ENCODE measurements around the gene TBL1X. TPM values are rescaled to one million over a fixed set of nuclear protein-coding genes. Genes with fewer than 3 reads are reported as not detected.

Gene TBL1X
- polyA plus RNA-seq, 4 donors = 0.89 to 9.6 (median 3.9) TPM

GRCh38 chrX:9643807-9644206, 178.9 kb downstream of the TBL1X start:
- DNase-seq (no peak), FAIRE-seq (no peak)
- Histone ChIP-seq H3K9me3 (ENCODE audit: control insufficient read depth in 2 of 2, insufficient read depth in 1 of 2, low read depth in 1 of 2, low read length in 1 of 2) (no peaks in the 10 kb centered on the region), H3K27me3 (ENCODE audit: control insufficient read depth in 3 of 3, insufficient read depth in 3 of 3, low read length in 3 of 3) (no peaks in the 10 kb centered on the region), H3K36me3 (ENCODE audit: control insufficient read depth in 3 of 3, insufficient read depth in 2 of 3, low read depth in 1 of 3, low read length in 3 of 3) (peaks cover 0 to 2% (median 0%) of the 10 kb centered on the region in 3 donors), H3K4me3 (ENCODE audit: low read depth in 1 of 3, low read length in 3 of 3) (no peak overlapping the region), H3K4me1 (ENCODE audit: control insufficient read depth in 3 of 3, insufficient read depth in 2 of 3, low read depth in 1 of 3, low read length in 2 of 3) (peaks cover 0 to 4% (median 0%) of the 10 kb centered on the region in 3 donors), H3K27ac (ENCODE audit: low read depth in 1 of 3, low read length in 2 of 3) (no peak overlapping the region)
- WGBS, 3 donors = 84 to 89% (median 85%) methylated on average over 4 of the region's 4 CpGs

DNA sequence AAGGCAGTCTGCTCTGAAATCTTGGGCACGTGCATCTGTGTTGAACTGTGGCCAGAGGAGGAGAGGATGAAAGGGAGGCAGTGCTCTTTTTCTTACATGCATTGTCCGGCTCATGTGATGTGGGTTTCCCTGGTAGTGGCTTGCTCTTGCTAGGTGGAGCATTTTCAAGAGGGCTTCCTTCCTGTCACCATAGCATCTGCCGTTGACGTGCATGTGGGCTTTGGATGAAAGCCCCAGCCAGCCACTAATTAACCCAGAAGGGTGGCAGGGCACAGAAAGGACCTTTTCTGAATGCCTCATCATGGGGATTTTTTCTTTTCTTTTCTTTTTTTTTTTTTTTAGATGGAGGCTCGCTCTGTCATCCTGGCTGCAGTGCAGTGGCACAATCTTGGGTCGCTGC, 179.5 kb downstream of the TBL1X start:
- H3K36me3 ChIP-seq (ENCODE audit: control insufficient read depth in 3 of 3, insufficient read depth in 2 of 3, low read depth in 1 of 3, low read length in 3 of 3) = peaks cover 0 to 2% (median 0%) of the 10 kb centered on the region in 3 donors
- no peak for DNase-seq
- H3K27ac ChIP-seq (ENCODE audit: low read depth in 1 of 3, low read length in 2 of 3) = no peak overlapping the region
- FAIRE-seq = no peak
- no peaks in the 10 kb centered on the region for H3K9me3 ChIP-seq (ENCODE audit: control insufficient read depth in 2 of 2, insufficient read depth in 1 of 2, low read depth in 1 of 2, low read length in 1 of 2)
- peaks cover 0 to 4% (median 0%) of the 10 kb centered on the region in 3 donors for H3K4me1 ChIP-seq (ENCODE audit: control insufficient read depth in 3 of 3, insufficient read depth in 2 of 3, low read depth in 1 of 3, low read length in 2 of 3)
- no peaks in the 10 kb centered on the region for H3K27me3 ChIP-seq (ENCODE audit: control insufficient read depth in 3 of 3, insufficient read depth in 3 of 3, low read length in 3 of 3)
- no peak overlapping the region for H3K4me3 ChIP-seq (ENCODE audit: low read depth in 1 of 3, low read length in 3 of 3)
- WGBS, 3 donors = 50 to 73% (median 67%) methylated on average over 6 of the region's 6 CpGs

GRCh38 chrX:9646471-9647224, 181.8 kb downstream of the TBL1X start:
- Histone ChIP-seq H3K4me3 (ENCODE audit: low read depth in 1 of 3, low read length in 3 of 3) (no peak overlapping the region), H3K27me3 (ENCODE audit: control insufficient read depth in 3 of 3, insufficient read depth in 3 of 3, low read length in 3 of 3) (no peaks in the 10 kb centered on the region), H3K27ac (ENCODE audit: low read depth in 1 of 3, low read length in 2 of 3) (no peak overlapping the region), H3K9me3 (ENCODE audit: control insufficient read depth in 2 of 2, insufficient read depth in 1 of 2, low read depth in 1 of 2, low read length in 1 of 2) (no peaks in the 10 kb centered on the region), H3K36me3 (ENCODE audit: control insufficient read depth in 3 of 3, insufficient read depth in 2 of 3, low read depth in 1 of 3, low read length in 3 of 3) (peaks cover 0 to 2% (median 0%) of the 10 kb centered on the region in 3 donors), H3K4me1 (ENCODE audit: control insufficient read depth in 3 of 3, insufficient read depth in 2 of 3, low read depth in 1 of 3, low read length in 2 of 3) (peaks cover 0 to 4% (median 0%) of the 10 kb centered on the region in 3 donors)
- WGBS, 3 donors = 76 to 82% (median 78%) methylated on average over 10 to 12 of the region's 12 CpGs
- DNase-seq (no peak), FAIRE-seq (no peak)

DNA sequence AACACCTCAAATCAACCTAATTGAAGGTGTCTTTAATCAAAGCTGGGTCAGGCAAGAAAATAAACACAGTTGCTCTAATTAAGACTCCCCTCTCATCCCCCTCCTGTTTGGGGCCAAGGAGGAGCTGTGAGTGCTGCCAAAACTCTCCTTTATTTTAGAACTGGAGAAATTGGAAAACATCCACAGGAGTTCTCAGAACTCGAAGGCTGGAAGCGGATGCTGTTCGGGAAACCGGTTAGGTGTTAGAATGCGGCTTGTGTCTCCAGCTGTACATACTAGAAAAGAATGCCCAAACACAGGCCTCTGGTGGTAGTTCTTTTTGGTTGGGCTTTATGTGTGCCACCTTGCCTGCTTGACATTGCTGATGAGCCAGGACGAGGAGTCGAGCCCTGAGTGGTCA, 182.6 kb downstream of the TBL1X start:
- H3K27ac ChIP-seq (ENCODE audit: low read depth in 1 of 3, low read length in 2 of 3) = no peak overlapping the region
- DNase-seq = no peak
- H3K4me1 ChIP-seq (ENCODE audit: control insufficient read depth in 3 of 3, insufficient read depth in 2 of 3, low read depth in 1 of 3, low read length in 2 of 3) = peaks cover 0 to 4% (median 0%) of the 10 kb centered on the region in 3 donors
- H3K36me3 ChIP-seq (ENCODE audit: control insufficient read depth in 3 of 3, insufficient read depth in 2 of 3, low read depth in 1 of 3, low read length in 3 of 3) = peaks cover 0 to 2% (median 0%) of the 10 kb centered on the region in 3 donors
- no peak overlapping the region for H3K4me3 ChIP-seq (ENCODE audit: low read depth in 1 of 3, low read length in 3 of 3)
- H3K9me3 ChIP-seq (ENCODE audit: control insufficient read depth in 2 of 2, insufficient read depth in 1 of 2, low read depth in 1 of 2, low read length in 1 of 2) = no peaks in the 10 kb centered on the region
- 62 to 88% (median 76%) methylated on average over 7 of the region's 7 CpGs for WGBS, 3 donors
- no peaks in the 10 kb centered on the region for H3K27me3 ChIP-seq (ENCODE audit: control insufficient read depth in 3 of 3, insufficient read depth in 3 of 3, low read length in 3 of 3)
- no peak for FAIRE-seq

DNA sequence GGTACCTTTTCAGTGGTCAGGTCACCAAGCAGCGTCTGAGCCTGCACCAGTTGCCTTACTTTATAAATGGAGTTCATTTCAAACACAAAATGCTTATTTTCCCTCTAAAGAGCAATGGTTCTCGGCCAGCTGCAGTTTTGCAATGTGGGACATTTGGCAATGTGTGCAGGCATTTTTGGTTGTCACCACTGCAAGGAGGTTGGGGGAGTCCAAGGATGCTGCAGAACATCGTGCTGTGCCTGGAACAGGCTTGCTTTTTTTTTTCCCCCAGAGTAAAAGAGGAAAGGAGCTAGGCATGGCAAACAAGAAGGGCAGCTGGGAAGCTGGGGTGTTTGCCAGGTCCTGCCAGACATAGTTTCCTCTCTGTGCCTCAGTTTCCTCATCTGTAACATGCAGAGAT, 185.2 kb downstream of the TBL1X start:
- peaks cover 0 to 4% (median 0%) of the 10 kb centered on the region in 3 donors for H3K4me1 ChIP-seq (ENCODE audit: control insufficient read depth in 3 of 3, insufficient read depth in 2 of 3, low read depth in 1 of 3, low read length in 2 of 3)
- peaks cover 0 to 4% (median 0%) of the 10 kb centered on the region in 3 donors for H3K36me3 ChIP-seq (ENCODE audit: control insufficient read depth in 3 of 3, insufficient read depth in 2 of 3, low read depth in 1 of 3, low read length in 3 of 3)
- H3K4me3 ChIP-seq (ENCODE audit: low read depth in 1 of 3, low read length in 3 of 3) = no peak overlapping the region
- FAIRE-seq = no peak
- 68 to 78% (median 71%) methylated on average over 3 of the region's 3 CpGs for WGBS, 3 donors
- DNase-seq = no peak
- H3K9me3 ChIP-seq (ENCODE audit: control insufficient read depth in 2 of 2, insufficient read depth in 1 of 2, low read depth in 1 of 2, low read length in 1 of 2) = no peaks in the 10 kb centered on the region
- H3K27me3 ChIP-seq (ENCODE audit: control insufficient read depth in 3 of 3, insufficient read depth in 3 of 3, low read length in 3 of 3) = no peaks in the 10 kb centered on the region
- H3K27ac ChIP-seq (ENCODE audit: low read depth in 1 of 3, low read length in 2 of 3) = no peak overlapping the region

GRCh38 chrX:9651737-9652136, 186.9 kb downstream of the TBL1X start:
- Histone ChIP-seq H3K27me3 (ENCODE audit: control insufficient read depth in 3 of 3, insufficient read depth in 3 of 3, low read length in 3 of 3) (no peaks in the 10 kb centered on the region), H3K27ac (ENCODE audit: low read depth in 1 of 3, low read length in 2 of 3) (no peak overlapping the region), H3K4me3 (ENCODE audit: low read depth in 1 of 3, low read length in 3 of 3) (no peak overlapping the region), H3K9me3 (ENCODE audit: control insufficient read depth in 2 of 2, insufficient read depth in 1 of 2, low read depth in 1 of 2, low read length in 1 of 2) (no peaks in the 10 kb centered on the region), H3K4me1 (ENCODE audit: control insufficient read depth in 3 of 3, insufficient read depth in 2 of 3, low read depth in 1 of 3, low read length in 2 of 3) (peaks cover 0 to 4% (median 0%) of the 10 kb centered on the region in 3 donors), H3K36me3 (ENCODE audit: control insufficient read depth in 3 of 3, insufficient read depth in 2 of 3, low read depth in 1 of 3, low read length in 3 of 3) (peaks cover 0 to 4% (median 0%) of the 10 kb centered on the region in 3 donors)
- 24 to 51% (median 50%) methylated on average over 9 of the region's 9 CpGs for WGBS, 3 donors
- DNase-seq = no peak
- no peak for FAIRE-seq

- DNase-seq (peak; percentile 42 to 46), FAIRE-seq (no peak)
- 30 to 67% (median 57%) methylated on average over 13 of the region's 13 CpGs for WGBS, 3 donors
- Histone ChIP-seq H3K4me3 (ENCODE audit: low read depth in 1 of 3, low read length in 3 of 3) (no peak overlapping the region), H3K9me3 (ENCODE audit: control insufficient read depth in 2 of 2, insufficient read depth in 1 of 2, low read depth in 1 of 2, low read length in 1 of 2) (no peaks in the 10 kb centered on the region), H3K27me3 (ENCODE audit: control insufficient read depth in 3 of 3, insufficient read depth in 3 of 3, low read length in 3 of 3) (no peaks in the 10 kb centered on the region), H3K27ac (ENCODE audit: low read depth in 1 of 3, low read length in 2 of 3) (no peak overlapping the region), H3K4me1 (ENCODE audit: control insufficient read depth in 3 of 3, insufficient read depth in 2 of 3, low read depth in 1 of 3, low read length in 2 of 3) (no peaks in the 10 kb centered on the region), H3K36me3 (ENCODE audit: control insufficient read depth in 3 of 3, insufficient read depth in 2 of 3, low read depth in 1 of 3, low read length in 3 of 3) (peaks cover 0 to 7% (median 0%) of the 10 kb centered on the region in 3 donors)
Measured at GRCh38 chrX:9654929-9655328, 190.1 kb downstream of the TBL1X start.

GRCh38 chrX:9656277-9656676, 191.4 kb downstream of the TBL1X start:
- no peaks in the 10 kb centered on the region for H3K27me3 ChIP-seq (ENCODE audit: control insufficient read depth in 3 of 3, insufficient read depth in 3 of 3, low read length in 3 of 3)
- H3K27ac ChIP-seq (ENCODE audit: low read depth in 1 of 3, low read length in 2 of 3) = no peak overlapping the region
- H3K4me1 ChIP-seq (ENCODE audit: control insufficient read depth in 3 of 3, insufficient read depth in 2 of 3, low read depth in 1 of 3, low read length in 2 of 3) = no peaks in the 10 kb centered on the region
- no peaks in the 10 kb centered on the region for H3K9me3 ChIP-seq (ENCODE audit: control insufficient read depth in 2 of 2, insufficient read depth in 1 of 2, low read depth in 1 of 2, low read length in 1 of 2)
- peak in 1 of 2 donors; percentile 12 for DNase-seq
- H3K36me3 ChIP-seq (ENCODE audit: control insufficient read depth in 3 of 3, insufficient read depth in 2 of 3, low read depth in 1 of 3, low read length in 3 of 3) = peaks cover 0 to 7% (median 0%) of the 10 kb centered on the region in 3 donors
- WGBS, 3 donors = 55 to 77% (median 57%) methylated on average over 6 of the region's 6 CpGs
- no peak overlapping the region for H3K4me3 ChIP-seq (ENCODE audit: low read depth in 1 of 3, low read length in 3 of 3)
- FAIRE-seq = no peak
